ENCODE measurements around the gene INSRR.

GRCh38 chr1:156811168-156811567 lies 47.7 kb downstream of the INSRR start:
- TF ChIP-seq NR1H2 (CRISPR knock-in tag; IDR thresholded peaks at IDR 0.05) (no peak), CTCF (IDR thresholded peaks at IDR 0.05) (no peak), CREB1 (CRISPR knock-in tag; IDR thresholded peaks at IDR 0.05) (no peak), MAX (CRISPR knock-in tag; IDR thresholded peaks at IDR 0.05) (no peak), ZNF121 (CRISPR knock-in tag; IDR thresholded peaks at IDR 0.05) (no peak), OVOL2 (CRISPR knock-in tag; IDR thresholded peaks at IDR 0.05; ENCODE audit: borderline replicate concordance) (no peak), STAT6 (CRISPR knock-in tag; conservative IDR thresholded peaks at IDR 0.05; ENCODE audit: low read depth) (no peak), ETV6 (CRISPR knock-in tag; IDR thresholded peaks at IDR 0.05) (no peak)
